ENCODE data around the gene PCSK6. TPM values are rescaled to one million over a fixed set of nuclear protein-coding genes. Genes with fewer than 3 reads are reported as not detected.

The PCSK6 gene
- total RNA-seq, 1 donor from 2014 or later, result 1.8 TPM

DNA sequence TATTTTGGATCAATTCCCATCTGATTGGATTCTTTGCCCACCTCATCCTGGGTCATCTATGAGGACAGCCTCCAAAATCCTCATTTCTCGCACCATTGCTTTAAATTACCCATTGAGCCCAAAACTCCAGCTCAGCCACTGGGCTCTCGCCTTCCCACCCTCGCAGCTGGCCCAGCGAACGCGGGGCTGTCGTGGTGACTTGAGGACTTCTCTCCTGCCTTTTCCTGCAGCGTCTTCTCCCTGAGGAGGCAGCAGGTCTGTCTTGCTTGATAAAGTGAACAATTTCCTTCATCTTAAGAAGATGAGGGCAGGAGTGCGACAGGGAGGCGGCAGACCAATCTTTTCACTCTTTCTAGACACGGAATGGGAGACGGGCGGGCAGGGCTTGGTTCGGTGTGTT is 161.5 kb downstream of the PCSK6 start:
- no peaks in the 10 kb centered on the region for H3K36me3 Mint-ChIP-seq (ENCODE audit: insufficient read depth)
- H3K9me3 Mint-ChIP-seq (ENCODE audit: low read depth), result no peaks in the 10 kb centered on the region
- no peak overlapping the region for H3K4me3 Mint-ChIP-seq (ENCODE audit: low read depth)
- DNase-seq (ENCODE audit: low spot score, unreplicated experiment), result no peak
- H3K27me3 Mint-ChIP-seq, result peaks cover 22% of the 10 kb centered on the region
- TF ChIP-seq CTCF (IDR thresholded peaks at IDR 0.05; ENCODE audit: unreplicated experiment), result no peak
- H3K4me1 Mint-ChIP-seq (ENCODE audit: low read depth), result no peaks in the 10 kb centered on the region
- no peak overlapping the region for H3K27ac Mint-ChIP-seq

- Mint-ChIP-seq H3K27ac (no peak overlapping the region), H3K4me1 (ENCODE audit: low read depth) (no peaks in the 10 kb centered on the region), H3K4me3 (ENCODE audit: low read depth) (no peak overlapping the region), H3K36me3 (ENCODE audit: insufficient read depth) (no peaks in the 10 kb centered on the region), H3K9me3 (ENCODE audit: low read depth) (no peaks in the 10 kb centered on the region), H3K27me3 (peaks cover 23% of the 10 kb centered on the region)
- no peak for TF ChIP-seq CTCF (IDR thresholded peaks at IDR 0.05; ENCODE audit: unreplicated experiment)
- no peak for DNase-seq (ENCODE audit: low spot score, unreplicated experiment)
Measured at GRCh38 chr15:101327147-101327740, 162.3 kb downstream of the PCSK6 start.

- no peak for DNase-seq (ENCODE audit: low spot score, unreplicated experiment)
- H3K27ac Mint-ChIP-seq, result no peak overlapping the region
- H3K4me1 Mint-ChIP-seq (ENCODE audit: low read depth), result no peaks in the 10 kb centered on the region
- H3K36me3 Mint-ChIP-seq (ENCODE audit: insufficient read depth), result no peaks in the 10 kb centered on the region
- TF ChIP-seq CTCF (IDR thresholded peaks at IDR 0.05; ENCODE audit: unreplicated experiment), result no peak
- no peak overlapping the region for H3K4me3 Mint-ChIP-seq (ENCODE audit: low read depth)
- no peaks in the 10 kb centered on the region for H3K9me3 Mint-ChIP-seq (ENCODE audit: low read depth)
- H3K27me3 Mint-ChIP-seq, result peaks cover 29% of the 10 kb centered on the region
Measured at GRCh38 chr15:101326462-101327146, 162.9 kb downstream of the PCSK6 start.

GRCh38 chr15:101326026-101326315 is 163.5 kb downstream of the PCSK6 start:
- Mint-ChIP-seq H3K9me3 (ENCODE audit: low read depth) (no peaks in the 10 kb centered on the region), H3K36me3 (ENCODE audit: insufficient read depth) (no peaks in the 10 kb centered on the region), H3K4me1 (ENCODE audit: low read depth) (no peaks in the 10 kb centered on the region), H3K27ac (no peak overlapping the region), H3K27me3 (peaks cover 34% of the 10 kb centered on the region), H3K4me3 (ENCODE audit: low read depth) (no peak overlapping the region)
- no peak for TF ChIP-seq CTCF (IDR thresholded peaks at IDR 0.05; ENCODE audit: unreplicated experiment)
- no peak for DNase-seq (ENCODE audit: low spot score, unreplicated experiment)

GRCh38 chr15:101325263-101326025 is 164.1 kb downstream of the PCSK6 start:
- no peak overlapping the region for H3K4me3 Mint-ChIP-seq (ENCODE audit: low read depth)
- H3K27ac Mint-ChIP-seq, result no peak overlapping the region
- TF ChIP-seq CTCF (IDR thresholded peaks at IDR 0.05; ENCODE audit: unreplicated experiment), result no peak
- no peaks in the 10 kb centered on the region for H3K9me3 Mint-ChIP-seq (ENCODE audit: low read depth)
- DNase-seq (ENCODE audit: low spot score, unreplicated experiment), result no peak
- H3K4me1 Mint-ChIP-seq (ENCODE audit: low read depth), result no peaks in the 10 kb centered on the region
- peaks cover 36% of the 10 kb centered on the region for H3K27me3 Mint-ChIP-seq
- no peaks in the 10 kb centered on the region for H3K36me3 Mint-ChIP-seq (ENCODE audit: insufficient read depth)

Measured in progenitor cell of endocrine pancreas (in vitro differentiated cells).